H9 (cell line): Measurements from ENCODE around the gene CYP17A1. TPM values are rescaled to one million over a fixed set of nuclear protein-coding genes. Genes with fewer than 3 reads are reported as not detected.

Experiments used
- DNase-seq: peaks from one replicate; pipeline ENCODE4 v3.0.0-alpha.2; 2017
- H2AFZ ChIP-seq: one replicate; pipeline ENCODE4 v1.6.1; 2013; ENCODE audit warnings: mild to moderate bottlenecking, low read length, control low read depth, moderate library complexity
- H2AK5ac ChIP-seq: 2 replicates; pipeline ENCODE4 v1.6.1; 2013; ENCODE audit warnings: low read length, control low read depth, mixed read lengths; ENCODE audit not compliant: insufficient read length
- H2BK120ac ChIP-seq: one replicate; pipeline ENCODE4 v1.6.1; 2013; ENCODE audit warnings: low read depth, mild to moderate bottlenecking, low read length, control low read depth, inconsistent platforms; ENCODE audit not compliant: poor library complexity, severe bottlenecking
- H2BK12ac ChIP-seq: 2 replicates; pipeline ENCODE4 v1.6.1; 2013; ENCODE audit warnings: low read length, control low read depth, mixed read lengths, low read depth; ENCODE audit not compliant: insufficient read length
- H2BK15ac ChIP-seq: 2 replicates; pipeline ENCODE4 v1.6.1; 2013; ENCODE audit warnings: low read depth, low read length, control low read depth
- H2BK20ac ChIP-seq: one replicate; pipeline ENCODE4 v1.6.1; 2013; ENCODE audit warnings: low read depth, mild to moderate bottlenecking, low read length, control low read depth, inconsistent platforms; ENCODE audit not compliant: poor library complexity, severe bottlenecking
- H2BK5ac ChIP-seq: 2 replicates; pipeline ENCODE4 v1.6.1; 2013; ENCODE audit warnings: low read length, control low read depth, mixed read lengths; ENCODE audit not compliant: insufficient read length
- H3K14ac ChIP-seq: 2 replicates; pipeline ENCODE4 v1.6.1; 2013; ENCODE audit warnings: low read length, control low read depth; ENCODE audit not compliant: insufficient read depth
- H3K18ac ChIP-seq: 2 replicates; pipeline ENCODE4 v1.6.1; 2013; ENCODE audit warnings: low read depth, mild to moderate bottlenecking, mixed read lengths, low read length, control low read depth; ENCODE audit not compliant: insufficient read length
- H3K23ac ChIP-seq: 2 replicates; pipeline ENCODE4 v1.6.1; 2013; ENCODE audit warnings: low read length, control low read depth, mixed read lengths, low read depth; ENCODE audit not compliant: insufficient read length
- H3K23me2 ChIP-seq: 2 replicates; pipeline ENCODE4 v1.6.1; 2013; ENCODE audit warnings: low read depth, mild to moderate bottlenecking, mixed read lengths, low read length, control low read depth; ENCODE audit not compliant: insufficient read length, poor library complexity, severe bottlenecking
- H3K27ac ChIP-seq: 2 replicates; pipeline ENCODE4 v1.5.1; 2013; ENCODE audit warnings: low read length, control low read depth, mixed read lengths, low read depth; ENCODE audit not compliant: insufficient read length
- H3K27me3 ChIP-seq: 2 replicates; pipeline ENCODE4 v1.6.1; 2013; ENCODE audit warnings: low read length, control low read depth, inconsistent platforms; ENCODE audit not compliant: insufficient read depth
- H3K4ac ChIP-seq: 2 replicates; pipeline ENCODE4 v1.6.1; 2013; ENCODE audit warnings: low read depth, mild to moderate bottlenecking, control low read depth, inconsistent platforms, low read length, moderate library complexity
- H3K4me1 ChIP-seq: 2 replicates; pipeline ENCODE4 v1.6.1; 2013; ENCODE audit warnings: low read length, control low read depth, inconsistent platforms; ENCODE audit not compliant: insufficient read depth
- H3K4me2 ChIP-seq: 2 replicates; pipeline ENCODE4 v1.6.1; 2013; ENCODE audit warnings: low read length, control low read depth, mixed read lengths; ENCODE audit not compliant: insufficient read length, insufficient read depth
- H3K56ac ChIP-seq: 2 replicates; pipeline ENCODE4 v1.6.1; 2013; ENCODE audit warnings: low read depth, mild to moderate bottlenecking, mixed read lengths, low read length, control low read depth; ENCODE audit not compliant: insufficient read length
- H3K79me1 ChIP-seq: 2 replicates; pipeline ENCODE4 v1.6.1; 2013; ENCODE audit warnings: low read depth, mild to moderate bottlenecking, moderate library complexity, low read length, control low read depth, inconsistent platforms; ENCODE audit not compliant: insufficient read depth, poor library complexity, severe bottlenecking
- H3K79me2 ChIP-seq: 2 replicates; pipeline ENCODE4 v1.6.1; 2013; ENCODE audit warnings: low read length, control low read depth, inconsistent platforms; ENCODE audit not compliant: insufficient read depth
- H3K9ac ChIP-seq: 2 replicates; pipeline ENCODE4 v1.6.1; 2013; ENCODE audit warnings: low read length, control low read depth, mixed read lengths; ENCODE audit not compliant: insufficient read length; ENCODE audit errors: extremely low read depth
- H3K9me3 ChIP-seq: one replicate; pipeline ENCODE4 v1.6.1; 2013; ENCODE audit warnings: low read depth, low read length, inconsistent platforms; ENCODE audit not compliant: control insufficient read depth
- H3T11ph ChIP-seq: one replicate; pipeline ENCODE4 v1.6.1; 2013; ENCODE audit warnings: mild to moderate bottlenecking, low read length, control low read depth, inconsistent platforms
- H4K20me1 ChIP-seq: one replicate; pipeline ENCODE4 v1.6.1; 2013; ENCODE audit not compliant: control insufficient read depth, insufficient read length, insufficient read depth
- H4K5ac ChIP-seq: 2 replicates; pipeline ENCODE4 v1.6.1; 2013; ENCODE audit warnings: low read depth, mild to moderate bottlenecking, mixed read lengths, low read length, control low read depth; ENCODE audit not compliant: insufficient read length
- H4K8ac ChIP-seq: replicated peaks from 2 replicates; pipeline ENCODE4 v1.6.1; 2013; ENCODE audit warnings: low read length, control low read depth, mixed read lengths, low read depth; ENCODE audit not compliant: insufficient read length
- H4K91ac ChIP-seq: 2 replicates; pipeline ENCODE4 v1.6.1; 2013; ENCODE audit warnings: low read depth, mild to moderate bottlenecking, moderate library complexity, mixed read lengths, low read length, control low read depth; ENCODE audit not compliant: insufficient read length
- H3K27ac Mint-ChIP-seq, 3 experiments: 2 replicates in 2 of 3; 3 replicates in 1 of 3; pipeline ENCODE4 v1.8.0; 2020 to 2021; ENCODE audit warnings: mixed read lengths in 3 of 3, mild to moderate bottlenecking in 1 of 3, moderate library complexity in 1 of 3
- H3K27me3 Mint-ChIP-seq: 2 replicates; pipeline ENCODE4 v1.8.0; 2021; ENCODE audit warnings: low read depth, mild to moderate bottlenecking, moderate library complexity, mixed read lengths
- H3K36me3 Mint-ChIP-seq, 3 experiments: 2 replicates in 2 of 3; 3 replicates in 1 of 3; pipeline ENCODE4 v1.8.0; 2020 to 2021; ENCODE audit warnings: low read depth in 3 of 3, mixed read lengths in 3 of 3; ENCODE audit not compliant: insufficient read depth in 1 of 3
- H3K4me1 Mint-ChIP-seq, 2 experiments: 2 replicates each; pipeline ENCODE4 v1.8.0; 2020; ENCODE audit warnings: mixed read lengths in 2 of 2
- H3K4me3 Mint-ChIP-seq, 2 experiments: 2 replicates in 1 of 2; 3 replicates in 1 of 2; pipeline ENCODE4 v1.8.0; 2020 to 2021; ENCODE audit warnings: mild to moderate bottlenecking in 2 of 2, mixed read lengths in 2 of 2, moderate library complexity in 1 of 2
- H3K9me3 Mint-ChIP-seq, 2 experiments: 2 replicates in 1 of 2; 3 replicates in 1 of 2; pipeline ENCODE4 v1.8.0; 2020; ENCODE audit warnings: mild to moderate bottlenecking in 2 of 2, mixed read lengths in 2 of 2, moderate library complexity in 1 of 2
- WGBS: extraction: QIAGEN DNeasy Blood & Tissue Kit; methylation state at CpG from one replicate; pipeline ENCODE4 v1.1.7; 2013; ENCODE audit warnings: missing lambda C conversion rate, low lambda C conversion rate, mixed read lengths; ENCODE audit not compliant: insufficient read length; ENCODE audit errors: extremely low coverage; 5-methylcytosine and 5-hydroxymethylcytosine counted together
- total RNA-seq: library from RNA; stranded (reverse); gene quantifications from 2 replicates; pipeline ENCODE4 v1.2.1, GENCODE V29; 2021
- TF ChIP-seq, protein P1 (sequence below): fragments of 200-600 bp; sonication (generic); conservative IDR thresholded peaks from 3 replicates; pipeline ENCODE4 v1.8.0; 2021; ENCODE audit warnings: antibody characterized with exemption, mild to moderate bottlenecking

CYP17A1 gene
- total RNA-seq, 1 experiment from 2014 or later, result not detected

DNA sequence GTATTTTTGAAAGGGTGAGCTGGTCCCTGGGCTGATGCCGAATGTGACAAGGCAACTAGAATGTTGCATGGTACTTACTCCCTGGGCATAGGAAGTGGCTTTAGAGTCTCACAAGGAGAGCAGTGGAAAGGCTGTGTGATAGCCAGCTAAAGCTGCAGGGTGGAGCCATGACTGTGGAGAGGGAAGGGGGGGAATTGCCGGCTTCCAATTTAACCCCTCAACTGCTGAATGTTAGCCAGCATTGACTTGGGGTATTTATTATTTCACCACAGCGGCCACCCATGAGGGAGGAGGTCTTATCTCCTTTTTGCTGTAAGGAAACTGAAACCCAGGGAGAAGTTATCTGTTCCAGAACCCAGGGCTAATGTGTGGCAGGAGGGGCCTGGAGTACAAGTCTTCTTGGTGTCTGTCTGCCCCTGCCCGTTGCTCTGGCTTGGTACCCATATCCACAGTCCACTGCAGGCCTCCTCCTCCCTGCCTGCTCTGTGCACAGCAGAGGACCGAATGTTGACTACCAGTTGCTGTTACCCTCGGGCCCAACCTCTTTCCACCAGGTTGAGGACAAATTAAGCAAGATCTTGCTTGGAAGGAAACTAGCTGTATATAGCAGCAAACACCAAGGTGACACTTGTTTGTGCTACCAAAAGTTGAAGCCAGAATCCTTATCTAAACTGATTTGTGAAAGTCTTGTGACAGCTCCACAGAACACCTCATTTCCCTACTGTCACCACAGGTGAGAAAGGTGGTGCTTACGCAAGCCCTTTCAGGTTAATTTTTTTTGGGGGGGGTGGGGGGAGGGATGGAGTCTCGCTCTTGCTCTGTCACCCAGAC is 55.9 kb downstream of the CYP17A1 start:
- Mint-ChIP-seq H3K27me3 (no peaks in the 10 kb centered on the region), H3K4me1 (peaks cover 44 to 50% of the 10 kb centered on the region in 2 experiments), H3K4me3 (no peak overlapping the region), H3K9me3 (no peaks in the 10 kb centered on the region), H3K36me3 (no peaks in the 10 kb centered on the region), H3K27ac (peak overlapping the region in 2 of 3 experiments; percentile 18 to 19; a peak in 3 of 7 replicates)
- peaks cover 21% of the 10 kb centered on the region; the same call in 1 of the 2 replicates for H3K4me1 ChIP-seq
- H3K79me1 ChIP-seq, result no peaks in the 10 kb centered on the region
- H2AFZ ChIP-seq, result no peak overlapping the region
- no peak overlapping the region for H2BK15ac ChIP-seq
- no peak overlapping the region for H4K8ac ChIP-seq
- H3K14ac ChIP-seq, result no peak overlapping the region
- H2BK5ac ChIP-seq, result no peak overlapping the region
- H3K9me3 ChIP-seq, result no peaks in the 10 kb centered on the region
- H3K4me2 ChIP-seq, result no peak overlapping the region
- H4K91ac ChIP-seq, result no peak overlapping the region
- H3K27me3 ChIP-seq, result no peaks in the 10 kb centered on the region
- H3K56ac ChIP-seq, result no peak overlapping the region
- H2BK12ac ChIP-seq, result no peak overlapping the region
- H3K79me2 ChIP-seq, result no peaks in the 10 kb centered on the region
- no peak overlapping the region for H3K18ac ChIP-seq
- no peak overlapping the region for H3K9ac ChIP-seq
- no peak overlapping the region for H3K4ac ChIP-seq
- no peak for DNase-seq
- H3K23me2 ChIP-seq, result no peaks in the 10 kb centered on the region
- no peak overlapping the region for H2AK5ac ChIP-seq
- H3K27ac ChIP-seq, result no peak overlapping the region
- no peak overlapping the region for H4K5ac ChIP-seq
- H2BK20ac ChIP-seq, result no peak overlapping the region
- H4K20me1 ChIP-seq, result no peaks in the 10 kb centered on the region
- WGBS, result no CpG with 5 or more reads among the region's 8 CpGs
- H3K23ac ChIP-seq, result no peak overlapping the region
- no peak overlapping the region for H3T11ph ChIP-seq
- TF ChIP-seq, protein P1, sequence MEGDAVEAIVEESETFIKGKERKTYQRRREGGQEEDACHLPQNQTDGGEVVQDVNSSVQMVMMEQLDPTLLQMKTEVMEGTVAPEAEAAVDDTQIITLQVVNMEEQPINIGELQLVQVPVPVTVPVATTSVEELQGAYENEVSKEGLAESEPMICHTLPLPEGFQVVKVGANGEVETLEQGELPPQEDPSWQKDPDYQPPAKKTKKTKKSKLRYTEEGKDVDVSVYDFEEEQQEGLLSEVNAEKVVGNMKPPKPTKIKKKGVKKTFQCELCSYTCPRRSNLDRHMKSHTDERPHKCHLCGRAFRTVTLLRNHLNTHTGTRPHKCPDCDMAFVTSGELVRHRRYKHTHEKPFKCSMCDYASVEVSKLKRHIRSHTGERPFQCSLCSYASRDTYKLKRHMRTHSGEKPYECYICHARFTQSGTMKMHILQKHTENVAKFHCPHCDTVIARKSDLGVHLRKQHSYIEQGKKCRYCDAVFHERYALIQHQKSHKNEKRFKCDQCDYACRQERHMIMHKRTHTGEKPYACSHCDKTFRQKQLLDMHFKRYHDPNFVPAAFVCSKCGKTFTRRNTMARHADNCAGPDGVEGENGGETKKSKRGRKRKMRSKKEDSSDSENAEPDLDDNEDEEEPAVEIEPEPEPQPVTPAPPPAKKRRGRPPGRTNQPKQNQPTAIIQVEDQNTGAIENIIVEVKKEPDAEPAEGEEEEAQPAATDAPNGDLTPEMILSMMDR, result no peak
- H2BK120ac ChIP-seq, result no peak overlapping the region

Other genes starting within 250 kb of the CYP17A1 start
- 37.0 and 40.6 TPM in 2 replicates for gene TRIM8, start 192.9 kb downstream of the CYP17A1 start, total RNA-seq
- 16.5 and 16.9 TPM in 2 replicates for gene ARL3, start 123.0 kb downstream of the CYP17A1 start, total RNA-seq
- 32.7 and 34.7 TPM in 2 replicates for gene SFXN2, start 122.8 kb downstream of the CYP17A1 start, total RNA-seq
- gene WBP1L, start 93.5 kb downstream of the CYP17A1 start, total RNA-seq, result 23.8 and 24.5 TPM in 2 replicates
- 6.5 and 7.0 TPM in 2 replicates for gene BORCS7, start 16.8 kb upstream of the CYP17A1 start, total RNA-seq
- gene AS3MT, start 32.1 kb upstream of the CYP17A1 start, total RNA-seq, result 16.4 and 16.5 TPM in 2 replicates
- 17.0 and 17.5 TPM in 2 replicates for gene CNNM2, start 80.9 kb upstream of the CYP17A1 start, total RNA-seq